Choroid plexus epithelial cell (primary cell): ENCODE data around the gene ZCCHC14.

Experiments used
- DNase-seq: peaks from one replicate; pipeline ENCODE4 v3.0.0-alpha.2; 2010; ENCODE audit warnings: low read depth
- H3K4me3 ChIP-seq: 2 replicates; pipeline ENCODE4 v1.5.1; 2011; ENCODE audit warnings: low read depth, mild to moderate bottlenecking, control low read depth, low read length, moderate library complexity
- TF ChIP-seq, protein P1 (sequence below): conservative IDR thresholded peaks from 2 replicates; pipeline ENCODE4 v1.5.1; 2011; ENCODE audit warnings: low read depth, mild to moderate bottlenecking, control low read depth, inconsistent platforms, low read length, moderate library complexity

Gene ZCCHC14

DNA sequence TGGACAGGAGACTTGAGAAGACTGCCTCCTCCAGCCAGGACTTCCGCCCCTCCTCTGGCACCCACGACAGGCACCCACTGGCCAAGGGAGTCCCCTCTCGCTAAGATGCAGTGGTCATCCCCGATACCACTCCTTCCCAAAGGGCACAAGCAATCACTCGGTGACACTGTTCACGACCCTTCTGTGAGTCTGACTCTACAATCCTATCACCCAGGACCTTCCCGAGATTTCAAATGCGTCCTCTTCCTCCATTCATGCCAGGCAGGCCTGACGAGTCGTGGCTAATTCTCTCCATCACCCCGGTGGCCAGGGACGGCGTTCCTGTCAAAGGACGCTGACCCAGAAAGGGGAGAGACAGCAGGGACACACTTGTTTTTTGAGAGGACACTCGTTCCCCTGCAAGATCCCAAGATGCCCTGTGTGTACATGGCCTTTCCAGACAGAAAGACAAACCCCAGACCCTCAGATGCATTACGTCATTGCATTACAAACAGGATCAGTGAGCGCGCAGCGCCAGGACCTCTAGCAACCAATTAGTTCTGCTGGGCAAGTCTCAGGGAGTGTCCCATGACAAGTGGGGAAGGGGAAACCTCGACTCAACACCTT lies 121.5 kb downstream of the ZCCHC14 start:
- TF ChIP-seq, protein P1, sequence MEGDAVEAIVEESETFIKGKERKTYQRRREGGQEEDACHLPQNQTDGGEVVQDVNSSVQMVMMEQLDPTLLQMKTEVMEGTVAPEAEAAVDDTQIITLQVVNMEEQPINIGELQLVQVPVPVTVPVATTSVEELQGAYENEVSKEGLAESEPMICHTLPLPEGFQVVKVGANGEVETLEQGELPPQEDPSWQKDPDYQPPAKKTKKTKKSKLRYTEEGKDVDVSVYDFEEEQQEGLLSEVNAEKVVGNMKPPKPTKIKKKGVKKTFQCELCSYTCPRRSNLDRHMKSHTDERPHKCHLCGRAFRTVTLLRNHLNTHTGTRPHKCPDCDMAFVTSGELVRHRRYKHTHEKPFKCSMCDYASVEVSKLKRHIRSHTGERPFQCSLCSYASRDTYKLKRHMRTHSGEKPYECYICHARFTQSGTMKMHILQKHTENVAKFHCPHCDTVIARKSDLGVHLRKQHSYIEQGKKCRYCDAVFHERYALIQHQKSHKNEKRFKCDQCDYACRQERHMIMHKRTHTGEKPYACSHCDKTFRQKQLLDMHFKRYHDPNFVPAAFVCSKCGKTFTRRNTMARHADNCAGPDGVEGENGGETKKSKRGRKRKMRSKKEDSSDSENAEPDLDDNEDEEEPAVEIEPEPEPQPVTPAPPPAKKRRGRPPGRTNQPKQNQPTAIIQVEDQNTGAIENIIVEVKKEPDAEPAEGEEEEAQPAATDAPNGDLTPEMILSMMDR: no peak
- H3K4me3 ChIP-seq: no peak overlapping the region
- DNase-seq: no peak

DNA sequence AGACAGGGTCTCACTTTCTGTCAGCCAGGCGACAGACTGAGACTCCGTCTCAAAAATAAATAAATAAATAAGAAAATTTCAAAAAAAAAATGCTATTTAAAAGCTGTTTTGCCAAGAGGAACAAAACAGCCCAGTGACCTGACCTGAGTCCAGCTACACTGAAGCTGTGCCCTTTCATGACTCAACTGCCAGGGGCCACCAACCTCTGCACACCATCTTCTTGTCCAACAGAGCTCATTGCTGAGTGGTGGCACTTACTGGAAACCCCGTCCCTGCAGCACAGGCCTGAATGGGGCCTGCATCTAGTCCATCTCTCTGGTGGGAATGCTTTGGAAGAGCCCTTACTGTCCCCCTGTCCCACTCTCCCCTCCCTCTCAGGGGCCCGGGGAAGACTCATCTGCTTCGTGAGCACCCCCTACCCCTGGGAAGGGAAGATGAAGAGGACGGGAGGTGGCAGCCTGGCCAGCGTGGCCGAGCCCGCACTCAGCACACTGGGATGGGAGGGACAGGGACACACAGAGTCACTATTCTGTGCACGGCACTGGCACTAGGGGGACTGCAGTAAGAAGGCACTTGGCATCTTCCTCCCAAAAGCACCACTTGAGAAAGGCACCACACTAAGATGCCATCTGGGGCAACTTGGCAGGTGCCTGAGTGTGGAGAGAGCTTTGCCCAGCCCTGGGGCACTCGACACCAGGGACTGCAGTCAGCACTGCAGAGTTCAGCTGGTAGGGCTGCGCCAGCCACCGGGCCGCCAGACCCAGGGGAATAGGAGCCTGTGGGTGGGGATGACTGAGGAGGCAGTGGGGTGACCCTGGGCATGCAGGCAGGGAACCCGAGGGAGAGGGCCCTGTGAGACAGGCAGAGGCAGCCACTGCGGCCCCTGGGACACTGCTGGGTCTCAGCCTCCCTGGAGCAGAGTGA lies 122.8 kb downstream of the ZCCHC14 start:
- DNase-seq: no peak
- TF ChIP-seq, protein P1: no peak

DNA sequence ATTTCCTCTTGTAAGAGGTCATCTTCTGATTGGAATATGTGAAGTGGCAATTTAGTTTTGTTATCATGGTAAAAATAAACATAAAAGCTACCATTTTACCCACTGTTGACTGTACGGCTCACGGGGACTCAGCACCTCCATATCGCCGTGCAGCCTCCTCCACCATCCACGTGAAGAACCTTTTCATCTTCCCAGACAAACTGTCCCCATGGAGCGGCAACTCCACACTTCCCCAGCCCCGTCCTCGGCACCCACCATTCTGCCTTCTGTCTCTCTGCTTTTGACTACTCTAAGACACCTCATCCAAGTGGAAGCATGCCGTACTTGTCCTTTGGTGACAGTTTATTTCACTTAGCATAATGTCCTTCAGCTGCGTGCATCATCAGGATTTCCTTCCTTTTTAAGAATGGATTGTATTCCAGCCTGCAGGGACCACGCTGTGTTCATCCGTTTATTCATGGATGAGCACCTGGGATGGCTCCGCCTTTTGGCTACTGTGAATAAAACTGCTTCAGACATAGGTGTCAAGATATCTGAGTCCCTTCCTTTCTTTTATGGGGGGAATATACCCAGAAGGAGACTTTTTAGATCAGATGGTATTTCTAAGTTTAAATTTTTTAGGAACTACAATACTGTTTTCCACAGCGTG lies 123.6 kb downstream of the ZCCHC14 start:
- no peak for DNase-seq

More for the DNA sequence above, 122.8 kb downstream of the ZCCHC14 start:
- no peak overlapping the region for H3K4me3 ChIP-seq

DNA sequence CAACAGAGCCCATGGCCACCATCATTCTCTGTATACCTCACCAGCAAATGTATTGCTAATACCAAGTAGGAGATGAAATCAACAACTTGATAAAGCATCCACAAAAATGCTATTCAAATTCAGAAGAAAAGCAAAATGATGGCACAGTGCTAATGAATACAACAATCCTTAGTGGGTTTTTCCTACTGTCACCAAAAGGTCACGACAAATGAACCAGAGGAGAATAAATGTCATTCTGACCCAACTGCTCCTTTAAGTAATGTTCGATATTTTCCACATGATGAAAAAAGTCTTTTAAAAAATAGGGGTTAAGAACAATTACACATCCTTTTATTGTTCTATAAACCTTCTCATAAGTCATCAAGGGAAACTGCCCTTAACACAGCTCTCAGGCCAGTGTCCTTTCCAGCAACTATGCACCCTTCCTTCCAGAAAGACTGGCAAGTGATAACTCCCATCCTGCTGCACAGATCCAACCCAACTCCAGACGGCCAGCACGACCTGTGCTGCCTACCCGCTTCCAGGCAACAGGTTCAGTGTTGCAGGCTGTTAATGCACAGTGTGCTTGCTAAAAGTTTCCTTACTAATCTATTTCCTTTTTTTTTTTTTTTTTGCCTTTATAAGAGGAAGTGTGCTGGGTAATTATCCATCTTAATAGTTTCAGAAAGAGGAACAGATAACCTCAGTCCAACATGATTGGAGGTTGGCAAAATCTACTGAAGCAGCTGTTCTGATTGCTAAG lies 124.6 kb downstream of the ZCCHC14 start:
- H3K4me3 ChIP-seq: no peak overlapping the region
- no peak for DNase-seq
- TF ChIP-seq, protein P1: no peak

More for the DNA sequence above, 123.6 kb downstream of the ZCCHC14 start:
- no peak overlapping the region for H3K4me3 ChIP-seq
- TF ChIP-seq, protein P1: no peak

DNA sequence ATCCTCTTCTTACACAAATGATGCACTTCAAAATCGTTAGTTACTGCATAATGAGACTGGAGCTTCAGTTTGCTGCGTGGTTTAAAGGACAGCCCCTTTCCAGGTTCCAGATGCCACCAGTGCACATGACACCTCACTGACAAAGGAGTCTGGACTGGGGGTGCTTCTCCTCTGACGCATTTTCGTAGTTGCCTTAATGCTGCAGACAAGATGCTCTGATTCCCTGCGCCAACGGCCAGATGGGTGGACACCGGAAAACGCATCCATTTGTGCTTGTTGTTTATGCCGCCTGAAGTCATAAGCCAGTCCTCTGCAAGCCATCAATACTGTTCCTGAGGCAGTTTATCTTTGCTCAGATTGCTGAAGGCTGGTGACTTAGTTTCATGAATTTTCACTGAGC lies 125.3 kb downstream of the ZCCHC14 start:
- TF ChIP-seq, protein P1: no peak
- no peak overlapping the region for H3K4me3 ChIP-seq
- no peak for DNase-seq

DNA sequence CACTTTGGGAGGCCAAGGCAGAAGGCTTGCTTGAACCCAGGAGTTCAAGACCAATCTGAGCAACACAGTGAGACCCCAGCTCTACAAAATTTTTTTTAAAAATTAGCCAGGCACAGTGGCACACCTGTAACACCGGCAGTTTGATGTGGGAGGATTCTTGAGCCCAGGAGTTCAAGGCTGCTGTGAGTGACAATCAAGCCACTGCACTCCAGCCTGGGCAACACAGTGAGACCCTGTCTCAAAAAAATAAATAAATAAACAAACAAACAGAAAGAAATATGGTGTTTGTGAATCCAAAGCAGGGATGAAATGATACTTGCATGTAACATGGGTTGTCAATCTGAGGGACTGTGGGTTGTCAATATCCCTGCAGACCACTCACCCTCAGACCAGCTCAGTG lies 125.9 kb downstream of the ZCCHC14 start:
- no peak overlapping the region for H3K4me3 ChIP-seq
- TF ChIP-seq, protein P1: no peak
- DNase-seq: no peak
